ENCODE results near the gene SOX1. TPM values are rescaled to one million over a fixed set of nuclear protein-coding genes. Genes with fewer than 3 reads are reported as not detected.

The SOX1 gene
- total RNA-seq, 6 experiments from 2014 or later: not detected

DNA sequence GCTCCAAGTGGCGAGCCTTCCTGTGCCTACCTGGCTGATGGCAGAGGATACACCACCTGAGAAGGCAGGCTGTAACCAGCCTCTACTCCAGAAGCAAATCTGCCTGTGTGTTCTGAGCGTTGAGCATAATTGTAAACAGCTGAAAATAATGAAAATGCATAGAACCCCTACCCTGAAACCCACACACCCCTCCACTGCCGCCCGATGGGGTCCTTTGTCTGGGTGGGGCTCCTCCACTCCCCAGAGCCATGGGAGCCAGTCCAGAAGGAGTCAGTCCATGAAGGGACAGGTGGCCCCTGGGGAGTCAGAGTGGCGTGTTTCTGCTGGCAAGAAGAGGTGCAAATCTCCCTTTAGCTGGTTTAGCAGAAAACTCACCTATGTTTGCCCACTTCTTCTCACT, 8.0 kb upstream of the SOX1 start:
- peaks cover 0 to 25% (median 0%) of the 10 kb centered on the region in 4 donors for H3K4me1 ChIP-seq
- DNase-seq (no peak), ATAC-seq (no peak)
- TF ChIP-seq CTCF (IDR thresholded peaks at IDR 0.05) (no peak), POLR2A (IDR thresholded peaks at IDR 0.05) (no peak)
- intact Hi-C loops (cut with DNase I): no loop called here
- H3K4me3 ChIP-seq: no peak overlapping the region
- H3K27me3 ChIP-seq: peaks cover 14 to 75% of the 10 kb centered on the region in 2 donors
- H3K9me3 ChIP-seq: no peaks in the 10 kb centered on the region
- 0% methylated on average over 3 of the region's 5 CpGs for WGBS (ENCODE audit: insufficient coverage, low coverage, low lambda C conversion rate, missing lambda C conversion rate)
- H3K27ac ChIP-seq: no peak overlapping the region
- no peaks in the 10 kb centered on the region for H3K36me3 ChIP-seq

- Histone ChIP-seq H3K36me3 (no peaks in the 10 kb centered on the region), H3K4me1 (peaks cover 0 to 25% (median 0%) of the 10 kb centered on the region in 4 donors), H3K9me3 (no peaks in the 10 kb centered on the region), H3K27ac (no peak overlapping the region), H3K27me3 (peaks cover 7 to 74% of the 10 kb centered on the region in 2 donors), H3K4me3 (no peak overlapping the region)
- TF ChIP-seq CTCF (IDR thresholded peaks at IDR 0.05) (no peak), POLR2A (IDR thresholded peaks at IDR 0.05) (no peak)
- WGBS (ENCODE audit: insufficient coverage, low coverage, low lambda C conversion rate, missing lambda C conversion rate): 11% methylated on average over 15 of the region's 15 CpGs
- DNase-seq: no peak
- intact Hi-C loops (cut with DNase I): no loop called here
- no peak for ATAC-seq
Measured at GRCh38 chr13:112059457-112060281, 7.3 kb upstream of the SOX1 start.

DNA sequence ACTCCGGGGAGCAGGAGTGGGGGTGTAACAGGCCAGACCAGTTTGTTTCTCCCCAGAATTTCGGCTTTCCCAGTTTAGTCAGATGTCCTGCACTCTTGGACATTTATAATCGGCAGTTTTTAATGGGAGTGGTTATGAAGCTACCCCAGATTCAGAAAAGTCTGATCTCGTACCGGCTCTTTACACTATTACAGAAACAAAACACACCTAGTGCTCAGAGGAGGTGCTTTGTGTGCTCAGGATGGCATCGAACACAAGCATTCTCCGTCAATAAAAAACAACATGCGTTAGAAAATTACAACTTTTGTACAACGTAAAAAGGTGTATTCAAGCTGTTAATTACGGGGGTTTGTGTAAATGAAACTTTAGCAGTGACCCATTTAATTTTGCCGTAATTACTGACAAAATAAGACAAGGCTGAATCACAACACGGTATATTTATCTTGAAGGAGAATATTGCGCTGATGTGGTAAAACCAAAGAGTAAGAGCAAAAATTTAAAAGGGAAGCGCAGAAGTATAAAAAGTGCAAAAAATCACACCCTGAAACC, 6.6 kb upstream of the SOX1 start:
- DNase-seq (no peak), ATAC-seq (no peak)
- Histone ChIP-seq H3K36me3 (no peaks in the 10 kb centered on the region), H3K4me3 (no peak overlapping the region), H3K27ac (no peak overlapping the region), H3K4me1 (peaks cover 0 to 25% (median 0%) of the 10 kb centered on the region in 4 donors), H3K9me3 (no peaks in the 10 kb centered on the region), H3K27me3 (peaks cover 7 to 74% of the 10 kb centered on the region in 2 donors)
- TF ChIP-seq POLR2A (IDR thresholded peaks at IDR 0.05) (no peak), CTCF (IDR thresholded peaks at IDR 0.05) (no peak)
- intact Hi-C loops (cut with DNase I): no loop called here
- 6% methylated on average over 13 of the region's 14 CpGs for WGBS (ENCODE audit: insufficient coverage, low coverage, low lambda C conversion rate, missing lambda C conversion rate)

DNA sequence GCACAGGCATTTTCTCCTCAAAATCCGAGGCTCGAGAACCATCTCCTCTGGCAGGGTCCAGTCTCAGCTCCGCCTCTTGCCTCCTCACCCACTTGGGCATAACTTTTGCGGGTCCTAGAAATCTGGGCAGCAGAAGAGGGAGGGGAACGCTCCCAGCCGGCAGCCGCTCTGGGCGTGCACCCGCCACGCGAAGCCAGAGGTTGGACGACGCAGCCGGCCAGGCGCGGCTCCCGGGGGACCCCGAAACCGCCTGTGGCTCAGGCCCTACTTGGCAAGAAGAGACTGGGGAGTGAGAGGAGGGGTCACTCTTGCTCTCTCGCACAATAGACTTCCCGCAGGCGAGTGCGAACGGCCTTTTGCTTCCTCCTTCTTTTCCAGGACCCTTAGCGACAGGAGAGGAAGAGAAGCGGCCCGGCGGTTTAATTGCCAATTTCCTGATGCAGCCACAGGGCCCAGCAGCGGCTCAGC, 6.0 kb upstream of the SOX1 start:
- ATAC-seq (no peak), DNase-seq (no peak)
- peaks cover 13 to 78% of the 10 kb centered on the region in 2 donors for H3K27me3 ChIP-seq

More for the DNA sequence above, 6.0 kb upstream of the SOX1 start:
- 2% methylated on average over 11 of the region's 29 CpGs for WGBS (ENCODE audit: insufficient coverage, low coverage, low lambda C conversion rate, missing lambda C conversion rate)
- Histone ChIP-seq H3K4me3 (no peak overlapping the region), H3K27ac (no peak overlapping the region), H3K36me3 (no peaks in the 10 kb centered on the region), H3K9me3 (no peaks in the 10 kb centered on the region), H3K4me1 (peaks cover 0 to 25% (median 0%) of the 10 kb centered on the region in 4 donors)
- TF ChIP-seq POLR2A (IDR thresholded peaks at IDR 0.05): no peak
- no peak for TF ChIP-seq CTCF (IDR thresholded peaks at IDR 0.05)
- intact Hi-C loops (cut with DNase I): no loop called here
